GM19397 (cell line): Measurements from ENCODE around the gene FHIT.
"Not testable (repeated sequence)": the region's sequence is repeated elsewhere in the genome, so short reads cannot be mapped to it uniquely, and the experiment has no call there.

Experiments used
- ATAC-seq: cut with Tn5 transposase; IDR thresholded peaks from one replicate; pipeline ENCODE4 v1.9.1; 2021; ENCODE audit warnings: mild to moderate bottlenecking, moderate library complexity; ENCODE audit not compliant: unreplicated experiment

Gene FHIT

GRCh38 chr3:59831394-59831793, 1419.9 kb downstream of the FHIT start:
- ATAC-seq = no peak

DNA sequence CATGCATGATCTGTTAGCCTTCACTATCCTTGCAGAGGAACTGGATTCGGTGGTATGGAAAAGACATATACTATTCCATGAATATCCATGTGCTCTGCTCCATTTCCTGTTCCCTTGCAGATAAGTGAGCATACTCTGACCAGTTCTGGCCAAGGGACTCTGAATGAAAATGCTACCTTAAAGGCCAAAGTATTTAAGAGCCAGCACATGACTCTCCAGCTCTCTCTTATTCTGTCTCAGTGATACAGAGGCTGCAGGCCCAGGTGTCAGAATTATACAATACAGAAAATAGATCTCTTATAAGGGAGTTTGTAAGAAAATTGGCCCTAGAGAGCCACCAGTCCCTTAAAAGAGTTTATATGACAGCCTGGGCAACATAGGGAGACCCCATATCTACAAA, 1421.7 kb downstream of the FHIT start:
- no peak for ATAC-seq

- ATAC-seq = no peak
These were observed 1426.4 kb downstream of the FHIT start for GRCh38 chr3:59824876-59825275.

DNA sequence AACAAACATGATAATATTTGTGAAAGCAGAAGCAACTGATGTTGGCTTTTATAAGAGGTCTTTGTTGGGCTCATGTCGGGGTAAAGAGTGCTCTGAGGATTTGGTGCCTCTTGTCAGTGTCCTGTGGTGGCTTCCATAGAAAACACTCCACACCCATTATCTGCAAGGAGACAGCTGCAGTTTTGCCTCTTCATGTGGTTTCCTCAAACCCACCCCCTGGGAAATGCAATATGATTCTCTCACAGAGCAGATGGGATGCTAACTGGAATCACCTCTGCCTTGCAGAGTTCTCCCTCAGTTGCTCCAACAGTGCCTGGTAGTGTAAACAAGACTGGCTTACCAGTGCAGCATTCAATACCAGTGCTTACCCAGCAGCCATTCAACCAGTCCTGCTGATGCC, 1430.0 kb downstream of the FHIT start:
- no peak for ATAC-seq

DNA sequence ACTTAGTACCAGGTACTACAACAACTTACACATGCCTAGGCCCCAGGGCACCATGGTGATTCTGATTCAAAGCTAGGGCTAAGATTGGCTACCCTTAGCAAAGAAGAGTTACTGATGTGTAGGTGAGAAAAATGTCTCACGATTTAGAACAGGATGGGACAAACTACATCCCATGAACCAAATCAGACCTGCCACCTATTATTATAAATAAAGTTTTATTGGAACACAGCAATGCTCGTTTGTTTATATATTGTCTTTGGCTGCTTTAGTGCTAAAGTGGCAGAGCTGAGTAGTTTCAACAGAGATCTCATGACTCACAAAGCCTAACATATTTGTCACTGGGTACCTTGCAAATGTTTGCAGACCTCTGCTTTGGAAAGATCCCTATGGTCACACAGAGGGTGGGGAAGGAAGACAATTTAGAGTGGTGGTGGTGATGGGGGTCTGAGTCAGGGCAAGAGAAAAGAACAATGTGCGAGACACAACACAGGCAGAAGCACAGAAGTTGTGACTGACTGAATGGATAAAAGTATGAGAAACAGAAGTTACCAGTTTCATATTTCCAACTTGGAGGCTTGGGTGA, 1430.8 kb downstream of the FHIT start:
- no peak for ATAC-seq

- ATAC-seq = no peak
These were observed 1432.3 kb downstream of the FHIT start for GRCh38 chr3:59818919-59819300.

GRCh38 chr3:59818033-59818918, 1433.0 kb downstream of the FHIT start:
- no peak for ATAC-seq

DNA sequence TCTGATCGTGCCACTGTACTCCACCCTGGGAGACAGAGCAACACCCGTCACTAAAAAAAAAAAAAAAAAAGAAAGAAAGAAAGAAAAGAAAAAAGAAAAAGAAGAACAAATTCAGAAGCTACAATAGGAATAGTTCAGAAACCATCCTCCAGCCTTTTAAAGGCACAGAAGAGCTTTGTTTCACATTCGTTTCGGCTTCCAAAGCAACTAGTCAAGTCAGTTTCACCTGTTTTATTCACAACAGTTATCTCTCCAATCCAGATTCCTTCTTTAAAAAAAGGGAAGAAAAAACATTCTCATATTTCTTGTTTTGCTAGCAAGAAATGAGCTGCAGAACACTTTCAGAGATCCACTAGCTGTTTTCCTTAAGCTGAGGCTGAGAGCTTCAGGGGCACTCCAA, 1433.7 kb downstream of the FHIT start:
- ATAC-seq = no peak

GRCh38 chr3:59816312-59816711, 1434.9 kb downstream of the FHIT start:
- no peak for ATAC-seq

GRCh38 chr3:59813148-59813538, 1438.1 kb downstream of the FHIT start:
- no peak for ATAC-seq

GRCh38 chr3:59812237-59813147, 1438.8 kb downstream of the FHIT start:
- no peak for ATAC-seq

- no peak for ATAC-seq
These were observed 1440.1 kb downstream of the FHIT start for GRCh38 chr3:59811160-59811559.

- no peak for ATAC-seq
These were observed 1440.6 kb downstream of the FHIT start for GRCh38 chr3:59810606-59811005.

GRCh38 chr3:59809710-59810444, 1441.4 kb downstream of the FHIT start:
- ATAC-seq = no peak

- ATAC-seq = no peak
These were observed 1442.2 kb downstream of the FHIT start for GRCh38 chr3:59809016-59809415.

GRCh38 chr3:59808446-59808845, 1442.8 kb downstream of the FHIT start:
- ATAC-seq = no peak

DNA sequence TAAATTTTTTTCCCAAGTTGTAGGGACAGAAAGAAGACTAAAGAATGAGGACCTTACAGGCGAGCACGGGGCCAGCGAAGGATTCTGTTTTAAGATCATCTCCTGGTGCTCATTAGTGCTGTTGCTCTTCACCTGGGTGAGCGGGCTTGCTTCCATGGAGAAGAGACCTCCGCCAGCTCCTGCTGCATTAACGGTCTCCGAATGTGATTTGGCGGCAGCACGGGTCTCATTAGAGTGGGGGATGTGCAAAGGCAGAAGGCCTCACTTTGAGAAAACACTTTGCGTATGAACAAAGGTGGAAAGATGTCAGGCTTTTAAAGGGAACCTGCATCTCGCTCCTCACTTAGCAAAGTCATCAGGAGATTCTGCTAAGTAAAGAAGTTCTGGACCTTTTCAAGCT, 1448.0 kb downstream of the FHIT start:
- ATAC-seq = no peak

- not testable (repeated sequence) for ATAC-seq
These were observed 1448.8 kb downstream of the FHIT start for GRCh38 chr3:59802453-59802852.

- no peak for ATAC-seq
These were observed 1449.2 kb downstream of the FHIT start for GRCh38 chr3:59802045-59802444.

DNA sequence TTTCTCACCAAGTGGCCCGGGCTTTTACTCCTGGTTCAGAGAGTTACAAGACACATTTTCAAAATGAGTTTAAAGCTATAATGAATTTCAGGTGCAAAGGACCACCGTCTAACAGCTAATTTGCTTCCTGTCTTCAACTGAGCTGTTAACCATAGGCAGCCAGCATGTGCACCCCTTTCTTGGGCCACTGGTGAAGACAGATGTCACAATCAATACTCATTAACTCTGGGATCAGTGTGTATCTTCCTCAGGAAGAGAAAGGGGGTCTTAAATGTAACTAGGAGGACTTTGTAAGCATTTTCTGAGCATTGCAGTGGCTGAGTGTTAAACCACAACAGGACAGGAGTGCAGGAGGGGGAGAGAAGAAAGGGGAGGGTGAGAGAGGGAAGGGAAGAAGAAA, 1450.8 kb downstream of the FHIT start:
- no peak for ATAC-seq
